ENCODE results near the gene ATXN1.

DNA sequence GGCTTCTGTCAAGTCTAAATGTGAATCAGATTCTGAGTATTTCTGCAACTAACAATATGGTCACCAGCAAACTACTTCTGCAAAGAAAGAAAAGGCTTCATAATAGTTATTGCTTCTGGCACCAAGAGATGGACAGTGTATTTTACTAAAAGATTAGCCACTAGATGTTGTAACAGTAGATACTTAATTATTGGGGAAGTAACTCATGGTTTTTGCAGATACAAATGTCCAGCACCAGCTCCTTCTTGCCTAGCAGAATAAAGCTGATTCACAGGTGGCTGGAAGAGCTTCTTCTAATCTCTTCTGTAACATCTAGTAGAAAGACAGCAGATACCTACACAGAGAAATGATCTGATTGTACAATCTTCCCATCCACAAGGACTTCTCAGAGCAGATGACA is 21.2 kb downstream of the ATXN1 start:
- TF ChIP-seq, protein P1, sequence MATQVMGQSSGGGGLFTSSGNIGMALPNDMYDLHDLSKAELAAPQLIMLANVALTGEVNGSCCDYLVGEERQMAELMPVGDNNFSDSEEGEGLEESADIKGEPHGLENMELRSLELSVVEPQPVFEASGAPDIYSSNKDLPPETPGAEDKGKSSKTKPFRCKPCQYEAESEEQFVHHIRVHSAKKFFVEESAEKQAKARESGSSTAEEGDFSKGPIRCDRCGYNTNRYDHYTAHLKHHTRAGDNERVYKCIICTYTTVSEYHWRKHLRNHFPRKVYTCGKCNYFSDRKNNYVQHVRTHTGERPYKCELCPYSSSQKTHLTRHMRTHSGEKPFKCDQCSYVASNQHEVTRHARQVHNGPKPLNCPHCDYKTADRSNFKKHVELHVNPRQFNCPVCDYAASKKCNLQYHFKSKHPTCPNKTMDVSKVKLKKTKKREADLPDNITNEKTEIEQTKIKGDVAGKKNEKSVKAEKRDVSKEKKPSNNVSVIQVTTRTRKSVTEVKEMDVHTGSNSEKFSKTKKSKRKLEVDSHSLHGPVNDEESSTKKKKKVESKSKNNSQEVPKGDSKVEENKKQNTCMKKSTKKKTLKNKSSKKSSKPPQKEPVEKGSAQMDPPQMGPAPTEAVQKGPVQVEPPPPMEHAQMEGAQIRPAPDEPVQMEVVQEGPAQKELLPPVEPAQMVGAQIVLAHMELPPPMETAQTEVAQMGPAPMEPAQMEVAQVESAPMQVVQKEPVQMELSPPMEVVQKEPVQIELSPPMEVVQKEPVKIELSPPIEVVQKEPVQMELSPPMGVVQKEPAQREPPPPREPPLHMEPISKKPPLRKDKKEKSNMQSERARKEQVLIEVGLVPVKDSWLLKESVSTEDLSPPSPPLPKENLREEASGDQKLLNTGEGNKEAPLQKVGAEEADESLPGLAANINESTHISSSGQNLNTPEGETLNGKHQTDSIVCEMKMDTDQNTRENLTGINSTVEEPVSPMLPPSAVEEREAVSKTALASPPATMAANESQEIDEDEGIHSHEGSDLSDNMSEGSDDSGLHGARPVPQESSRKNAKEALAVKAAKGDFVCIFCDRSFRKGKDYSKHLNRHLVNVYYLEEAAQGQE (IDR thresholded peaks at IDR 0.05; ENCODE audit: unreplicated experiment): no peak
- TF ChIP-seq, protein P2, sequence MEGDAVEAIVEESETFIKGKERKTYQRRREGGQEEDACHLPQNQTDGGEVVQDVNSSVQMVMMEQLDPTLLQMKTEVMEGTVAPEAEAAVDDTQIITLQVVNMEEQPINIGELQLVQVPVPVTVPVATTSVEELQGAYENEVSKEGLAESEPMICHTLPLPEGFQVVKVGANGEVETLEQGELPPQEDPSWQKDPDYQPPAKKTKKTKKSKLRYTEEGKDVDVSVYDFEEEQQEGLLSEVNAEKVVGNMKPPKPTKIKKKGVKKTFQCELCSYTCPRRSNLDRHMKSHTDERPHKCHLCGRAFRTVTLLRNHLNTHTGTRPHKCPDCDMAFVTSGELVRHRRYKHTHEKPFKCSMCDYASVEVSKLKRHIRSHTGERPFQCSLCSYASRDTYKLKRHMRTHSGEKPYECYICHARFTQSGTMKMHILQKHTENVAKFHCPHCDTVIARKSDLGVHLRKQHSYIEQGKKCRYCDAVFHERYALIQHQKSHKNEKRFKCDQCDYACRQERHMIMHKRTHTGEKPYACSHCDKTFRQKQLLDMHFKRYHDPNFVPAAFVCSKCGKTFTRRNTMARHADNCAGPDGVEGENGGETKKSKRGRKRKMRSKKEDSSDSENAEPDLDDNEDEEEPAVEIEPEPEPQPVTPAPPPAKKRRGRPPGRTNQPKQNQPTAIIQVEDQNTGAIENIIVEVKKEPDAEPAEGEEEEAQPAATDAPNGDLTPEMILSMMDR (conservative IDR thresholded peaks at IDR 0.05; ENCODE audit: low read depth in 2 of 2): no peak
- no peak for TF ChIP-seq EZH2 (IDR thresholded peaks at IDR 0.05; ENCODE audit: low read depth, unreplicated experiment)
- no peak for TF ChIP-seq POLR2AphosphoS5 (IDR thresholded peaks at IDR 0.05; ENCODE audit: low read depth)
- TF ChIP-seq ZNF114 (CRISPR knock-in tag; IDR thresholded peaks at IDR 0.05): no peak

Measured in GM23338 (cell line).